Astrocyte of the hippocampus (primary cell): Measurements from ENCODE around the gene STK24.

Experiments
- DNase-seq: peaks from one replicate; pipeline ENCODE4 v3.0.0; 2011; ENCODE audit warnings: low read depth, low spot score

STK24 gene

DNA sequence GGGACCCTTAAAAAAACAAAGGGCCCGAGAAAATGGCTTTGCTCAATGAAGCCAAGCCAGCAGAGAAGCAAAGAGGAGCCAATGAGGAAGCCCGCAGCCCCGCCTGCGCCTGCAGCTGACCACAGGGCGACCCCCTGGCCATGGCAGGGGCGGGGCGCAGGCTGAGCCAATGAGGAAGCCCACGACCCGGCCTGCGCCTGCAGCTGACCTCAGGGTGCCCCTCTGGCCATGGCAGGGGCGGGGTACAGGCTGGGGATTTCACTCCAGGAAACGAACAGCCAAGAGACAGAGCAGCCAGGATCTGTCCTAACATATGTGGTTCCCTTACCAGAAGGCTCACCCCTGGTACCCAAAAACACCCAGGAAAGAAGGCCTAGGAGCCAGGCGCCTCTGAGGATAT, 101.4 kb downstream of the STK24 start:
- peak; percentile 39 for DNase-seq

DNA sequence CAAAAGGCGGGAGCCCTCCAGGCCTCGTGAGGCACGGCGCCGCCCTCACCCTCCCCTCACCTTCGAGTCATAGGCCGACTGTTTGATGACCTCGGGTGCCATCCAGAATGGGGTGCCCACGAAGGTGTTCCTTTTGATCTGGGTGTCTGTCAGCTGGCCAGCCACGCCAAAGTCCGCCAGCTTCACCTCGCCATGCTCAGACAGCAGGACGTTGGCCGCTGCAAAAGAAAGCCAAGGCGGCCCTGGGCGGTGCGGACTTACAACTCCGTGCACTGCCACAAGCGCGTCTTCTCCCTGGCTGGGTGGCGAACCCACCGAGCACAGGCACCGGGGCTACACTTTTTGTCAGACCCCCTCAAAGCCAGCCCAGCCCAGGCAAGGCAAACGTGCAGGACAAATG, 102.1 kb downstream of the STK24 start:
- no peak for DNase-seq

DNA sequence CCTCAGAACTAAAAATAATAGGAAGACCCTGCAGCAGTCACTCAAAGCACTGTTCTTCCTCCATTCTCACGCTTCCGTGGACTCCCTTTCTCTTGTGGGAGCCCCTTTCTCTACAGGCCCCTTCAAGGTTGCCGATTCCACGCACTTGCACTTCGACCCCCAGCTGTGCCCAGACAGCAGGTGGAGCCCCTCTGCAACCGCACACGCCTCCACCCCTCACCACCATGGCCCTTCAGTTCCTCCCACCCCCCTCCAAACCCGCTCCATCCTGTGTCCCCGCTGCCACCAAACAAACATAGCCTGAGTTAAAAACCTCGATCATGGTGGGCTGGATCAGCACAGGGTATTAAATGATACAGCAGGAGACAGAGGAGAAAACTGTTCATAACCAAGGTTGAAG, 102.6 kb downstream of the STK24 start:
- no peak for DNase-seq

DNA sequence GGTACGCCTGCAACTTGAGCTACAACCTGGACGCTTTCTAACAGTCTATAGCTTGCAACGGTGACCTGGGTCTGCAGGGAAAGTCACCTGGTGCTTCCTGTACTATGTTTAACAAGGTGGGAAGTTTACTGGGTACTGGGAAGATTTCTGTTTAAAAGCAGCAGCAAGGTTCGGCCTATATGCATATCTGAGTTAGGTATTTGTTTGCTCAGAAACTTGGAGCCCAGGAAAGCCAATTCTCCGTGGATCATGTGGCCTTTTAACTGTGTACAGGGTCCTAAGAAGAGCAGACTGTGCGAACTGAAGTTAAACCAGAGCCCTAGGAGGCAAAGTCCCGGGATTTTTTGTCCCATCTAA, 103.1 kb downstream of the STK24 start:
- DNase-seq, result no peak

DNA sequence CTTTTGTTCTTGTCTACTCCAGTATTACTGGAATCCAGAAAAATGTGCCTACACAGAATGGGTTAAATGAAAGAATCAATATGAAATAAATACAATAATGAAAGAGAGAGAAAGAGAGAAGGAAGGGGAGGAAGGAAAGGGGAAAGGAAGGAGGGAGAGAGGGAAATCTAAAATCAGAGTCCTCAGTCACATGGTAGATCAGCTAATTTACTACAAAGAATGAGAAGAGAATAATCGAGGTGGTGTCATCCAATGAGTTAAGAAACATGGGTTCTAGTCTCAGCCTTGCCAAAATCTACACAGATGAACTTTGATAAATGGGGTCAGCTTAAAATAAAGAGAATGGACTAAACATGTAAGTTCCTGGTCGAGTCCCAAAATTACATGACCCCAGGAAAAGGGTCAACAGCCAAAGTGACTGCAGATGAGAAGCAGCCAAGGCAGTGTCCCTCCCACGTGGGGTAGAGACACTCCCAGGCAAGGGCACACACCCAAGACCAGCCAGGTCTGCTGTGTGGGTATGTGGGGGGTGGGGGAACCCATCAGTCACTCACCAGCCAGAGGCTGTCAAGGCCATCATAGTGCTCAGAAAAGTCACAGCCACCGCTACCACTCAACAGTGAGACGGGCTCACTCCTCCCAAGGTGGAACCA, 103.6 kb downstream of the STK24 start:
- no peak for DNase-seq

DNA sequence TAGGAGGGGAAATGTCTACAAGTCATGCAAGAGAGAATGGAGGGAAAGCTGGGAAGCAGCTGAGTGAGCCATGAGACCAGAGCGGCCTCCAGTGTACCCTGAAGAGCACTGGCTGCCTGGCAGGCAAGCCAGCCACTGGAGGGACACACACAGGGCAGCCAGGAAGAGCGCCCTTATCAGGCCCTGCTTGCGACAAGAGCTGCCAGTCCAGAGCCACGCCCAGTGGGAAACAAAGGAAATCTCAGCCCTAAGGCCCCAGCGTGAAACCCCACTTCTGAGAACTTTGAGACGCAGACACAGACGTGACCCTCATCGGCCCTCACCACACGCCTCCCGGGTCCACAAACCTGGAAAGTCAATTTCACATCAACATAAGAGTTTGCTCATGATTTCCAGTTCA, 105.0 kb downstream of the STK24 start:
- DNase-seq, result no peak

DNA sequence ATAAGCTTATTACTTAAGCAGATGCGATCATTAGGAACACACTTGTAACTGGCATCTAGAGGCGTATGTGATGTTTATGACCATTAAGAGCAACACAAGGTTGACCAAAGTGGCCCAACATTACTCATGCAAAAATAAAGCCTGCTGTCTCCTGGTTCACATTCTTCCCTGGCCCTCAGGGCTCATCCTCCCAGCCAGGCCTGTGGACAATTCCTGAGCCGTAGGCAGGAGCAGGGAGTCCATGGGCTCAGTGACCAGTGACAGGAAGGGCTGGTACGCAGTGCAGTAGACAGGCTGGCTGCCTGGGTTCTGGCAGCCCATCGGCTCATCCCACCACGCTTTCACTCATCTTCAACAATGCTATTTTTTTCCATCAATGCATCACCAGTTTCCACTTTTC, 106.0 kb downstream of the STK24 start:
- DNase-seq, result no peak

DNA sequence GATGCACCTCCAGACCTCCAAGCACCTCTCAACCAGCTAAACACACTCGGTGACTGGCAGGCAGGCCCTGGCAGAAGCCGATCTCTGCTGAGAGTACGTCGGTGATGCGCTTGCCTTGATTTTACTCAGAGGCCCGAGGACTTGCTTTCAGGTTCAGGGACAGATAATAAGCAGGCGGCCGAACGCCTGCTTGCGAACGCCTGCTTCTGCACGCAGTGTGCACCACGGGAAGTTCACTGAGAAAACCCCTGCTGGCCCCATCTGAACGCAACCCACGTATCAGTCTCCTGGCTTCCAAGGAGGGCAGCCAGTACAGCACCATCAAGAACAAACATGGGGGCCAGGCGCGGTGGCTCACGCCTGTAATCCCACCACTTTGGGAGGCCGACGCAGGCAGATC, 108.0 kb downstream of the STK24 start:
- no peak for DNase-seq

DNA sequence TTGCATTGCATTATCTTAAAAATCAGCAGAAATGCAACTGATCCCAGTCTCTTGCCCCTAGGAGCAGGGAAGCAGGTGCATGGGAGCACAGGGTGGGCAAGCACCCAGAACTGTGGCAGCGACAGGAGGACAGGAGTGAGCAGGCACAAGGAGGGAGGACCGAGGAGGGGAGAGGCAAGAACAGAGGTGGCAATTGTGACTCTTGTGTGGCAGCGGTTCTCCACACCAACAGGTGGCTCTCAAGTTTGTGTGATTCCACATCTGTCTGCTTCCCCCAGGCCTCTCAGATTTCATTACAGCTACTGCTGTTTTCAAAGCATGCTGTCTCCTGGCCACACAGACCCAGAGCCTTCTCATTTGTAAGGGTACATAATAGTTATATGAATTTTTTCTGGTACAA, 108.5 kb downstream of the STK24 start:
- DNase-seq, result no peak

DNA sequence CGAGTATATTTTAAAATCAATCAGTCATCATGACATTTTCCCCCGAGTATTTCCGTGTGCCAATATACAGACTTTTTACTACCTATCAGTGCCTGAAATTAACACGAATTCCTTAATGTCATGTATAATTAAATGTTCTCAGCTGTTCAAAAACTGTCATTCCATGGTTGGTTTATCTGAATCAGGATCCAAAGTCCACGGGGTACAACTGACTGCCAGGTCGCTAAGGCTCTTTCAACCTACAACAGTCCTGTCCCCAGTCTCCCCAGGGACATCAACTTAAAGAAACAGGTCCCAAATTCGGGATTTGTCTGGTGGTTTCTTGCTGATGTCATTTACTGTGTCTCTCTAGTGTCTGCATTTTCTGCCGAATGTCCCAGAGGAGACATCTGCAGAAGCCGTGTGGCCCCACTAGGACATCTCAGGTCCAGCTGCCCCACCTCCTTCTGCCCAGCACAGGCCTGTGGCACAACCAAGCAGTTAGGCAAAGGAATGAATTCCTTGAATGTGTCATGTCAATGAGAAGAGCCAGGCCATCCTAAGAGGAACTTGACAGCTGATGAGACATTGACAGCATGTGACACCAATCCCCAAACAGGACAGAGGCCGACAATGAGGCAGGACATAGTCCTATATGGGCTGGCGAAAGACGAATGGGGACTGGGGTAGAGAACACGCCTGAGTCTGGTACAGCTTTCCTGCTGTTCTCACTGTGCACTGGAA, 109.5 kb downstream of the STK24 start:
- no peak for DNase-seq

DNA sequence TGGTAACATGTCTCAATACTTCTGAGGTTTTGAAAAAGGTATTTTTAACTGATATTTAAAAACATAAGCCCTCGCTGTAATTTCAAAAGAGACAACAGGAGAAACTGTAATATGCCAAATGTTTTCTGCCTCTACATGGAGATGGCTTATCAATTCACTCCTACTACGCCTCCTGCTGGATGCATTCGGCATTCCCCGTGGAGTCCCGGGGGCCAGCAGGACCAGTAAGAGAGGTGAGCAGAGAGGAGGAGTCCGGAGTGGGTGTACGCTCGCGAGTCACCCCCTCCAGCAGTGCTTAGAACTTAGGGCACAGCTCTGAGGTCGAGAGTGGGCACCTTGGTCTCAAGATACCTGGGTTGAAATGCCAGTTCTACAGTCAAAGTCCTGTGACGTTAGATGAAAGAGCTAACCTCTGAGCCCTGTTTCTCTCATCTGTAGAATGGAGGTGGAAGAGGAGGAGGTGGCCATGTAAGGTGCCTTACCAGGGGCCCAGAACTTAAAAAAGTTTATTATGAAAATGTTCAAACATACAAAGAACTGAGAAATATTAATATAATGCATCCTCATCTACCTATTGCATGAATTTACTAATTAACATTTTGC, 110.2 kb downstream of the STK24 start:
- DNase-seq, result peak; percentile 65

DNA sequence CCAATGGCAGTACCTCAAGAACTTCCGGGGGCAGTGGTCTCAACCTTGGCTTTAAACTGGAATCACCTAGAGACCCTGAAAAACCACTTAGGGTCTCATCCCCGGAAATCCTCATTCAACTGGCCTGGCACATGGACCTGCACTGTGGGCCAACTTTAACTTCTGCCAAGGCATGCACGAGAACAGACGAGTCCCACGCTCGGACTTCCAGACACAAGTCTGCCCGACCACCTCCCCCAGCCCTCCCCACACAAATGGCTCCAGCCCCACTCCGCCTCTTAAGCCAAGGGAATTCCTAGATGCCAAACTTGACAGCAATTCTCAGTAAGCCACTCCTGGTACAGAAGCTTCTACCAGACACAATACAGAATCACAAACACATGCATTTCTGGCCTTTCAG, 114.0 kb downstream of the STK24 start:
- DNase-seq, result no peak

DNA sequence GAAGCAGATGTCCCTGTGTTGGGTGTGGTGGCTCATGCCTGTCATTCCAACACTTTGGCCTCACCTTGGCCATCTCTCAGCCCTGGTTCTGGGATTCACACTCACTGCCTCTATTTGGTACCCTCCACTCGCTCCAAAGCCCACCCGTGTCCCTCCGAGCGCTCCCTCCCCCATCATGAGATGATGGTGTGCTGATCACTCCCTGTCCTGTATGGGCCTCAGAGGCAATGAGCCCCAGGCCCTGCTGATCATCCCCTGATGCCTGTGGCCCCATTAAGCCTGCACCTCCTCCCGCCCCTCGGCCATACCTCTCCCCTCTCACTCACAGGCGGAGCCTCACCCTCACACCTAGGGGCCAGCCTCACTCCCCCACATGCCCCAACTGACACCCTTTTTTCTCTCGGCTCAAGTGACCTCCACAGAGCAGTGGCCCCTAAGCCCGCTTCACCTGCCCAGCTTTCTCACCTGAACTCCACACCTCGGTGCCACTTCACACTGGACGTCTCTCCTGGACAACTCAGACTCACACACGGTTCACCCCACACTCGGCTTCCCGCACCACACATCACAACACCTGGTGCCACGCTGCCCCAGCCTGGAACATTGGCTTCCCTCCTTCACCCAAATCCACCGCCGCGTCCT, 114.5 kb downstream of the STK24 start:
- no peak for DNase-seq

DNA sequence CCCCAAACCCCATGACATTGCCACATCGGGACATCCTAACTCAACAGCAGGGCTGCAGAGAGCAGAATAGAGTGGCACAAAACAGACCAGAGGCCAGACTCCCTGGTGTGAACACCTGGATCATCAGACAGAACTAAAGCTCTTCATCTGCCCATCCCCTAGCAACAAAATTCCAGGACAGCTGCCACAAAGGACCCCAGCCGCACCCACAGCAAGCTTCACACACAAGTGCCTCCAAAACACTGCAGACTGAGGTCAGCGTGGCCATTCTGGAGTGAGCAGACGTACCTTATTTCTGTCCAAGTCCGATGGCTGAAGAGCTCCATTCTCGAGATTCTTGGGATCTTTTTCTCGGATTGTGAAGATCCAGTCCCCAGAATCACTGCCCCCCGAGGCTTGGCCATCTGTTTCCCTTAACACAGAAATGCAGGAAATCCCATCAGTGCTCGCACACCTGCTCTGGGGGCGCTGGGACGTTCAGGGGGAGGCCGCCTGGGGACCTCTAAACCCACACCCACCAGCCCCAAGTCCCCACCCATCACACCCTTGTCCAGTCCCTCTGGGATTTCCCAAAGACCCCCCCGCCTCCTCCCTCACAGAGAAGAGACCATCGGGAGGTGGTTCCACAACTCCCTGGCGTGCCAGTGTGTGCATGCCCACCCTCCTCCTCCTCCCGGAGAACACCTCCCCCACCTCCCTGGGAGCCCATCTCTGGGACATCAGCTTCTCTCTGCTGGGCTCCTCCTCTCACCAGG, 115.2 kb downstream of the STK24 start:
- no peak for DNase-seq

DNA sequence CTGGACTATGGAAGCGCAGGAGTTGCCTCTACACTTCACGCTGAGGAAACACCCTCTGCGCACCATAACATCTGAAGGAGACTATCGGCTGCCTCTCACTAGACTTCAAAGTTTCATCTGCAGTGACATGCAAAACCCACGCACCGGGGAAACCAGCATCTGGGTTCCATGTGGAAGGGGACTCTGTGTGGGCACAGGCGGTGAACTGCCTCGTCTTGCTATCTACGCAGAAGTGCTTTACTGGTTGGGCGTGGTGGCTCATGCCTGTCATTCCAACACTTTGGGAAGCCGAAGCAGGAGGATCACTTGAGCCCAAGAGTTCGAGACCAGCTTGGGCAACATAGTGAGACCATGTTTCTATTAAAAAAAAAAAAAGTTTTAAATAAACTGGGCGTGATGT, 116.4 kb downstream of the STK24 start:
- no peak for DNase-seq

DNA sequence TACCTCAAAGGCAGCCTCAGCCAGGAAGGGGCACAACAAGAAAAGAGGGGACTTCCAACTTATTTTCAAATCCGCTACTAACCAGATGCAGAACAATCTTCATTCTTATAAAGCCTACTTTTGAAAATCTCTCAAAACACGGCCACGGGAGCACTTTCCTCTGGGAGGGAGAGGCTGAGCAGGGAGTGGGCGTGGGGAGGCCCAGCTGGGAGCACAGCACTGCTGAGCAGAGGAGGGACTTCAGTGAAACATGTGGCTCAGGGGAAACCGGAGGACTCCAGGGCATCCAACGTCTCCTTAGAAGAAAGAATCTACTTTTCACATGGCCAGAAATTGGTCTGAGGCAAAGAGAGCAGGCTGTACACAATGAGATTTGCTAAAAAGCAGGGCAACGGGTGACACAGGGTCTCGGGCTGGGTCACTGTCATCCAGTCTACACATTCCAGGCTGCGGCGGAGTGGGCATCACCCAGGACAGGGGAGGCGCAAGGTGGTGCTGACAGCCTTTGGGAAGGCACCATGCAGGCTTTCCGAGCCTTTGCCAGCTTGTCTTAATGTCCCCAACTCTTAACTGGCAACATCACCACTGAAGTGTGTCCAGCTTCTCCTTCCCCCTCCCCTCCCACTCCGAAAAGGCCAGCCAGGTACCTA, 117.1 kb downstream of the STK24 start:
- no peak for DNase-seq

DNA sequence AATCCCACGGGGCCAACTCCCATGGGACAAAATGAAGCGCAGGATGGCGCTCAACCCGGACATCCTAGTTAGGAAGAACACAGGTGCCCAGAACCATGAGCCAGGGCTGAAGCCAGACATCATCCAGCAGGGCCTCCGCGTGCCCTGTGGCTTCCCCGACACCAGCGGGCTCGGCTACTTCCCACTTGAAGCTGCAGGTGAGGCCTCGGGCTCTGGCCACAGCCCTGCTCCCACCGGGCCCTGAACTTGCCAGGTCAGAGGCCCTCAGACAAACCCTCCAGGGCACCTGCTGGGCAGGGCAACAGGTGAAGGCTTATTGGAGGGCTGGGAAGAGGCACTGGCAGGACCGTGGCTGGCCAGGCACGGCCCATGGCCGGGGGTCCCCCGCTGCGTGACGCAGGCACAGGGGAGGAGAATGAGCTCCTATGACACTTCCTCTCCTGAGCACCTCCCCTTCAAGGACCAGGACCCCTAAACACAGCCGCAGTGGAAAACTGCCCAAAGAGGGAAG, 117.7 kb downstream of the STK24 start:
- no peak for DNase-seq

DNA sequence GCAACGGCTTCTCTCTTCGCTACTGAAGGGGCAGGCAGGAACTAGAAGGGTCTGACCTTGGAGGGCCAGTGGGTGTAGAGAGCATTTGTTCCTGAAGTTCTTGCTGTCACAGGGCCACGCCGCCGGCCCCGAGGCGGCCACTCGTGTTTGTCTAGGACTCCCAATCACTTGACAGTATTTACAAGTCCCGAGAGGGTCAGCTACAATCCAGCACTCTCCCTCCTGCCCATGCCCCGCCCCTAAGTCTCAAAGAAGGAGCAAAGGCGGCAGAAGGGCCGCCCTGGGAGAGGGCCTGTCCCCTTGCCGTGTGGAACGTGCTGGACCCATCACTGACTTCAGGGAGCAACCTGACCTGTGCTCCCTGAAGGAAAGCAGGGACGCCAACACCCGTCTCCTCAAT, 118.5 kb downstream of the STK24 start:
- DNase-seq, result no peak

DNA sequence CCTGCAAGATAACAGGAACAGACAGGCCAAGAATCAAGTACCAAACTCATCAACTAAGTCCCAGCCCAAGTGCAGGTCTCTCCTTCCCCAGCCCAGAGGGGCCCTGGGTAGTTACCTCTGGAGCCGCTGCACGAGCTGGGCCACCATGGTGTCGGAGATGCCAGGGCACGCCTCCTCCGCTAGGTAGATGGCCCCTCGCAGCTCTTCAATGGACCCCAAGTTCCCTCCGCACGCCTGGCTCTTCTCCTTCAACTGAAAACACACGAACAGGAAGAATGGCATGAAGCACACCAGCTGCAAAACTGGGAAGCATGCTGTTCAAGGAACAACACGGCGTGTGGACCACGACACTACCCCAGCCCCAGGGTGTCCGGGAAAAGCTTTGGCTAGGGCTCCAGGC, 119.9 kb downstream of the STK24 start:
- DNase-seq, result no peak

DNA sequence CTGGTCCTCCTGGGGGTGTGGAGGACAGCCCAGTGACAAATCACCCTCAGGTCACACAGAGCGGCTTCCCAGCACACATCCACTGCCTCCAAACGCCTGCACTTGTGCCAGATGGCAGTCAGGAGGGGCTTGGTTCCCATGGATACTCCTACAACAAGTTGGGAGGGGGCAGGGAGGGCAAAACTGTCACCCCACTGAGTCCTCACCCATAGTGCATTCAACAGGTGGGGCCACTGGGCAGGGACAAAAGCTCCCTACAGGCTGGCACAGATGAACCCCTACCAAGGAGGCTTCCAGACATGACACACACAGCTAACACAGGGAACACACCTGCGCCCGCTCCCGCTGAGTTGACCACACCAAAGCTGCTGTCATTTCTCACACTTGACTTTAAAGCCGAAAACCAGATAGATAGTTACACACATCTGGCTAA, 120.5 kb downstream of the STK24 start:
- no peak for DNase-seq

DNA sequence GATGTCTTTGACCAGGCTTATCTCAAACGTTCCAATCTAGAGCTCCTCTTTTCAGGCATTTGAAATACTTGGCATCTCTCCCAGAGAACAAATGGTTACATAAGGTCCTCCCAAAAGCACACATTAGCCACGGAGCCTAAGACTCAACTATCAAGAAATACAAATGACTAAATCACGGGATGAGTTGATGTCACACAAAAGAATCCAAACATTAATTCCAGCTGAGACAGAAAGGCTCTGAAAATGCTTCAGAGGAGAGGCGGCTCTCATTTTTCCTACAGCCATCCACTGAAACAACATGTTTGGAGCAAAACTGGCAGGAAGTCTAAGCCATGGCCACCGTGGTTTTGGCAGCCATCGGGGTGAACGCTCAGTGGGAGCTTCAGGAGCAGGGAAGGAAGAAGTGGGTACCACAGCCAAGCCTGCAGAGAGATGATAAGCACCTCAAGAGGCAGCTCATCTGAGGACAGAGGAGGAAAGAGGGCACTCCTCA, 122.5 kb downstream of the STK24 start:
- peak; percentile 77 for DNase-seq
